ENCODE measurements around the gene ABCD1.

GRCh38 chrX:153697924-153698865, 26.5 kb upstream of the ABCD1 start:
- TF ChIP-seq CTCF (IDR thresholded peaks at IDR 0.05) (no peak), POLR2A (IDR thresholded peaks at IDR 0.05) (no peak), EP300 (IDR thresholded peaks at IDR 0.05) (no peak)
